Smooth muscle cell (in vitro differentiated cells): Measurements from ENCODE around the gene FOXQ1. TPM values are rescaled to one million over a fixed set of nuclear protein-coding genes. Genes with fewer than 3 reads are reported as not detected.

Experiments used
- DNase-seq: peaks from one replicate; lab custom pipeline; 2025; ENCODE audit not compliant: unreplicated experiment; lab: John Stamatoyannopoulos, UW
- H2AFZ ChIP-seq: fragments of 200-600 bp; sonication (generic); 2 replicates; pipeline ENCODE4 v1.6.0; 2016; ENCODE audit warnings: antibody characterized with exemption, low read depth, mild to moderate bottlenecking
- H3F3A ChIP-seq: fragments of 200-600 bp; sonication (generic); 2 replicates; pipeline ENCODE4 v1.6.0; 2017; ENCODE audit warnings: antibody characterized with exemption, low read depth
- H3K27ac ChIP-seq: fragments of 200-600 bp; sonication (generic); 2 replicates; pipeline ENCODE4 v1.5.1; 2016; ENCODE audit warnings: low read depth, mild to moderate bottlenecking
- H3K27me3 ChIP-seq: fragments of 200-600 bp; sonication (generic); 2 replicates; pipeline ENCODE4 v1.6.1; 2016; ENCODE audit warnings: low read depth, mild to moderate bottlenecking
- H3K36me3 ChIP-seq: fragments of 200-600 bp; sonication (generic); 2 replicates; pipeline ENCODE4 v1.5.1; 2016; ENCODE audit warnings: low read depth
- H3K4me1 ChIP-seq: fragments of 200-600 bp; sonication (generic); 2 replicates; pipeline ENCODE4 v1.5.1; 2016; ENCODE audit warnings: low read depth
- H3K4me2 ChIP-seq: fragments of 200-600 bp; sonication (generic); 2 replicates; pipeline ENCODE4 v1.6.0; 2016; ENCODE audit warnings: mild to moderate bottlenecking
- H3K4me3 ChIP-seq: fragments of 200-600 bp; sonication (generic); 2 replicates; pipeline ENCODE4 v1.5.1; 2016; ENCODE audit warnings: mild to moderate bottlenecking
- H3K79me2 ChIP-seq: fragments of 200-600 bp; sonication (generic); 2 replicates; pipeline ENCODE4 v1.6.0; 2016; ENCODE audit warnings: low read depth, mild to moderate bottlenecking
- H3K9ac ChIP-seq: fragments of 200-600 bp; sonication (generic); 2 replicates; pipeline ENCODE4 v1.6.0; 2016; ENCODE audit warnings: low read depth
- H3K9me3 ChIP-seq: fragments of 200-600 bp; sonication (generic); replicated peaks from 2 replicates; pipeline ENCODE4 v1.5.1; 2016; ENCODE audit warnings: low read depth
- H4K20me1 ChIP-seq: fragments of 200-600 bp; sonication (generic); 2 replicates; pipeline ENCODE4 v1.6.0; 2016; ENCODE audit warnings: low read depth
- WGBS: methylation state at CpG from one replicate; pipeline ENCODE4 v1.1.7; 2016; ENCODE audit warnings: low lambda C conversion rate; 5-methylcytosine and 5-hydroxymethylcytosine counted together
- polyA plus RNA-seq: library from polyadenylated mRNA; unstranded; fragments of >200 nt; fragmentation: Nextera tagmentation; extraction: Ambion mirVana; gene quantifications from 2 replicates; pipeline ENCODE4 v1.2.1, GENCODE V29; 2016
- total RNA-seq: library from RNA; depleted of rRNA; stranded (reverse); fragments of >200 nt; gene quantifications from 2 replicates; pipeline ENCODE4 v1.2.3, GENCODE V29; 2014
- TF ChIP-seq, protein P1 (sequence below): fragments of 200-600 bp; sonication (generic); IDR thresholded peaks from 2 replicates; pipeline ENCODE4 v1.5.1; 2017; ENCODE audit warnings: borderline replicate concordance, mild to moderate bottlenecking, antibody characterized with exemption; ENCODE audit not compliant: insufficient read depth, poor library complexity, severe bottlenecking

FOXQ1 gene
- total and polyA plus RNA-seq, 2 experiments from 2014 or later = 6.6 to 10.0 TPM

GRCh38 chr6:1290086-1290485 is 21.8 kb upstream of the FOXQ1 start:
- Histone ChIP-seq H3K27ac (no peak overlapping the region), H3K9me3 (no peaks in the 10 kb centered on the region), H2AFZ (no peak overlapping the region), H4K20me1 (no peaks in the 10 kb centered on the region), H3K27me3 (no peaks in the 10 kb centered on the region), H3K36me3 (no peaks in the 10 kb centered on the region), H3K4me1 (no peaks in the 10 kb centered on the region), H3K4me3 (no peak overlapping the region), H3K79me2 (no peaks in the 10 kb centered on the region), H3K9ac (no peak overlapping the region), H3F3A (peaks cover 12% of the 10 kb centered on the region), H3K4me2 (no peak overlapping the region)
- DNase-seq = no peak
- TF ChIP-seq, protein P1, sequence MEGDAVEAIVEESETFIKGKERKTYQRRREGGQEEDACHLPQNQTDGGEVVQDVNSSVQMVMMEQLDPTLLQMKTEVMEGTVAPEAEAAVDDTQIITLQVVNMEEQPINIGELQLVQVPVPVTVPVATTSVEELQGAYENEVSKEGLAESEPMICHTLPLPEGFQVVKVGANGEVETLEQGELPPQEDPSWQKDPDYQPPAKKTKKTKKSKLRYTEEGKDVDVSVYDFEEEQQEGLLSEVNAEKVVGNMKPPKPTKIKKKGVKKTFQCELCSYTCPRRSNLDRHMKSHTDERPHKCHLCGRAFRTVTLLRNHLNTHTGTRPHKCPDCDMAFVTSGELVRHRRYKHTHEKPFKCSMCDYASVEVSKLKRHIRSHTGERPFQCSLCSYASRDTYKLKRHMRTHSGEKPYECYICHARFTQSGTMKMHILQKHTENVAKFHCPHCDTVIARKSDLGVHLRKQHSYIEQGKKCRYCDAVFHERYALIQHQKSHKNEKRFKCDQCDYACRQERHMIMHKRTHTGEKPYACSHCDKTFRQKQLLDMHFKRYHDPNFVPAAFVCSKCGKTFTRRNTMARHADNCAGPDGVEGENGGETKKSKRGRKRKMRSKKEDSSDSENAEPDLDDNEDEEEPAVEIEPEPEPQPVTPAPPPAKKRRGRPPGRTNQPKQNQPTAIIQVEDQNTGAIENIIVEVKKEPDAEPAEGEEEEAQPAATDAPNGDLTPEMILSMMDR = no peak
- 91% methylated on average over 6 of the region's 6 CpGs for WGBS

GRCh38 chr6:1290805-1291204 is 21.1 kb upstream of the FOXQ1 start:
- H2AFZ ChIP-seq = no peak overlapping the region
- no peak overlapping the region for H3K4me2 ChIP-seq
- H3K36me3 ChIP-seq = no peaks in the 10 kb centered on the region
- no peak overlapping the region for H3K9ac ChIP-seq
- no peaks in the 10 kb centered on the region for H3K4me1 ChIP-seq
- no peak for DNase-seq
- TF ChIP-seq, protein P1 = no peak
- H3K27me3 ChIP-seq = no peaks in the 10 kb centered on the region
- no peaks in the 10 kb centered on the region for H3K9me3 ChIP-seq
- H3K4me3 ChIP-seq = no peak overlapping the region
- WGBS = 86% methylated on average over 4 of the region's 4 CpGs
- no peak overlapping the region for H3K27ac ChIP-seq
- no peaks in the 10 kb centered on the region for H3K79me2 ChIP-seq
- H3F3A ChIP-seq = peaks cover 14% of the 10 kb centered on the region
- H4K20me1 ChIP-seq = no peaks in the 10 kb centered on the region

GRCh38 chr6:1291381-1291780 is 20.5 kb upstream of the FOXQ1 start:
- Histone ChIP-seq H3K36me3 (no peaks in the 10 kb centered on the region), H3K4me3 (no peak overlapping the region), H3K27me3 (no peaks in the 10 kb centered on the region), H3K9me3 (no peaks in the 10 kb centered on the region), H3K4me2 (no peak overlapping the region), H3K27ac (no peak overlapping the region), H2AFZ (no peak overlapping the region), H3K79me2 (no peaks in the 10 kb centered on the region), H3F3A (peaks cover 19% of the 10 kb centered on the region), H3K9ac (no peak overlapping the region), H4K20me1 (no peaks in the 10 kb centered on the region), H3K4me1 (no peaks in the 10 kb centered on the region)
- DNase-seq = no peak
- TF ChIP-seq, protein P1 = no peak
- 85% methylated on average over 10 of the region's 10 CpGs for WGBS

- 83% methylated on average over 3 of the region's 3 CpGs for WGBS
- TF ChIP-seq, protein P1 = no peak
These were observed 16.5 kb upstream of the FOXQ1 start for GRCh38 chr6:1295420-1295819.

More at GRCh38 chr6:1295420-1295819, 16.5 kb upstream of the FOXQ1 start:
- Histone ChIP-seq H3F3A (peaks cover 19% of the 10 kb centered on the region), H3K27ac (no peak overlapping the region), H3K4me2 (peak overlapping the region; percentile 35), H3K36me3 (no peaks in the 10 kb centered on the region), H3K4me1 (no peaks in the 10 kb centered on the region), H3K79me2 (no peaks in the 10 kb centered on the region), H3K9ac (no peak overlapping the region), H3K9me3 (no peaks in the 10 kb centered on the region), H3K4me3 (no peak overlapping the region), H2AFZ (no peak overlapping the region), H4K20me1 (no peaks in the 10 kb centered on the region), H3K27me3 (no peaks in the 10 kb centered on the region)
- no peak for DNase-seq
